HCT116 (cell line): ENCODE results near the gene DCTN5. TPM values are rescaled to one million over a fixed set of nuclear protein-coding genes. Genes with fewer than 3 reads are reported as not detected.

Experiments used
- ATAC-seq: fragments of 200-7000 bp; cut with Tn5 transposase; 2 replicates; pipeline ENCODE4 v1.9.1; 2020; ENCODE audit warnings: mild to moderate bottlenecking, moderate library complexity
- BruUV-seq: library from RNA; stranded (reverse); fragments of 400-500 nt; replicated peaks from 2 replicates; lab custom pipeline; 2021; lab: Mats Ljungman, UMichigan
- CTCF ChIA-PET: fragments of 300-600 bp; sonication (Branson Sonifier 250); formaldehyde crosslinking; loops from one replicate; lab custom pipeline; 2021; ENCODE audit warnings: antibody characterized with exemption; lab: Charles Lee
- POLR2A ChIA-PET: fragments of 300-600, 350-600 bp; sonication (Branson Sonifier 250); formaldehyde crosslinking; loops from one replicate; lab custom pipeline; 2021; ENCODE audit warnings: antibody characterized with exemption; lab: Charles Lee
- RAD21 ChIA-PET, 2 experiments: fragments of 300-600 bp; sonication (Branson Sonifier 250); formaldehyde crosslinking; loops; one replicate each; lab custom pipeline; 2023; ENCODE audit warnings: low total read pairs in 2 of 2; ENCODE audit not compliant: uncharacterized antibody in 2 of 2, unreplicated experiment in 2 of 2, low non-redundant PET in 1 of 2; lab: Charles Lee
- DNase-seq: peaks from one replicate; pipeline ENCODE4 v3.0.0-alpha.2; 2010; ENCODE audit warnings: low read depth, low spot score
- H2AFZ ChIP-seq: fragments of 200-600 bp; shearing (Covaris generic), sonication (generic); 2 replicates; pipeline ENCODE4 v1.6.1; 2017; ENCODE audit warnings: low read depth, mixed run types, mixed read lengths, antibody characterized with exemption, low read length; ENCODE audit not compliant: poor library complexity, severe bottlenecking
- H3K27ac ChIP-seq: 2 replicates; pipeline ENCODE4 v1.5.1; 2012; ENCODE audit warnings: low read depth, low read length
- H3K27me3 ChIP-seq: fragments of 200-600 bp; sonication (generic); 2 replicates; pipeline ENCODE4 v1.6.1; 2016; ENCODE audit warnings: mixed run types, low read length, mixed read lengths; ENCODE audit not compliant: insufficient read depth
- H3K36me3 ChIP-seq, 2 experiments: fragments of 200-500 bp in 1 of 2; fragments of 200-600 bp in 1 of 2; sonication (Bioruptor generic) in 1 of 2; sonication (generic) in 1 of 2; 2 replicates each; pipeline versions ENCODE4 v1.5.1 to v1.6.1; 2014 to 2016; ENCODE audit warnings: low read length in 2 of 2, inconsistent platforms in 1 of 2, mixed read lengths in 1 of 2, mixed run types in 1 of 2; ENCODE audit not compliant: insufficient read depth in 2 of 2, control insufficient read depth in 1 of 2
- H3K4me1 ChIP-seq, 2 experiments: fragments of 200-600 bp in 1 of 2; sonication (generic) in 1 of 2; 2 replicates each; pipeline versions ENCODE4 v1.5.1 to v1.6.1; 2012 to 2017; ENCODE audit warnings: low read length in 2 of 2, inconsistent platforms in 1 of 2, mild to moderate bottlenecking in 1 of 2, mixed read lengths in 1 of 2, mixed run types in 1 of 2, moderate library complexity in 1 of 2; ENCODE audit not compliant: insufficient read depth in 2 of 2, control insufficient read depth in 1 of 2
- H3K4me2 ChIP-seq: fragments of 200-600 bp; sonication (generic); 2 replicates; pipeline ENCODE4 v1.6.1; 2017; ENCODE audit warnings: mixed run types, low read length, mixed read lengths
- H3K4me3 ChIP-seq, 2 experiments: fragments of 200-600 bp in 1 of 2; sonication (generic) in 1 of 2; replicated peaks in 1 of 2; 2 replicates each; pipeline ENCODE4 v1.5.1; 2011 to 2016; ENCODE audit warnings: low read length in 2 of 2, control low read depth in 1 of 2, low read depth in 1 of 2, mild to moderate bottlenecking in 1 of 2, mixed read lengths in 1 of 2, mixed run types in 1 of 2
- H3K79me2 ChIP-seq: fragments of 200-600 bp; sonication (generic); 2 replicates; pipeline ENCODE4 v1.6.1; 2017; ENCODE audit warnings: mild to moderate bottlenecking, mixed run types, low read length, moderate library complexity, mixed read lengths; ENCODE audit not compliant: insufficient read depth
- H3K9ac ChIP-seq: fragments of 200-600 bp; sonication (generic); 2 replicates; pipeline ENCODE4 v1.6.1; 2016; ENCODE audit warnings: low read length, mixed read lengths
- H3K9me2 ChIP-seq: fragments of 200-600 bp; sonication (generic), shearing (Covaris generic); 2 replicates; pipeline ENCODE4 v1.6.1; 2017; ENCODE audit warnings: mixed run types, mild to moderate bottlenecking, moderate library complexity; ENCODE audit not compliant: insufficient read depth
- H3K9me3 ChIP-seq, 2 experiments: fragments of 200-500 bp in 1 of 2; fragments of 200-600 bp in 1 of 2; sonication (Bioruptor generic) in 1 of 2; sonication (generic) in 1 of 2; 2 replicates each; pipeline ENCODE4 v1.6.1; 2014 to 2017; ENCODE audit warnings: low read length in 2 of 2, mixed read lengths in 2 of 2, inconsistent platforms in 1 of 2, low read depth in 1 of 2, mild to moderate bottlenecking in 1 of 2, mixed run types in 1 of 2, moderate library complexity in 1 of 2; ENCODE audit not compliant: control insufficient read depth in 1 of 2, insufficient read depth in 1 of 2
- H4K20me1 ChIP-seq: fragments of 200-600 bp; sonication (generic), shearing (Covaris generic); 2 replicates; pipeline ENCODE4 v1.6.1; 2017; ENCODE audit warnings: mixed run types, mild to moderate bottlenecking, moderate library complexity; ENCODE audit not compliant: insufficient read depth
- CBX3 ChIP-seq: IDR thresholded peaks from 2 replicates; pipeline ENCODE4 v1.6.1; 2012; ENCODE audit warnings: low read depth
- CEBPB ChIP-seq: IDR thresholded peaks from 2 replicates; pipeline ENCODE4 v1.6.1; 2012; ENCODE audit warnings: low read depth
- EGR1 ChIP-seq: IDR thresholded peaks from 2 replicates; pipeline ENCODE4 v1.6.1; 2012; ENCODE audit warnings: low read depth
- ELF1 ChIP-seq: IDR thresholded peaks from 2 replicates; pipeline ENCODE4 v1.6.1; 2012; ENCODE audit warnings: low read depth, borderline replicate concordance
- FOSL1 ChIP-seq: IDR thresholded peaks from 2 replicates; pipeline ENCODE4 v1.6.1; 2012; ENCODE audit warnings: low read depth
- JUND ChIP-seq: IDR thresholded peaks from 2 replicates; pipeline ENCODE4 v1.6.1; 2012
- MAX ChIP-seq: IDR thresholded peaks from 2 replicates; pipeline ENCODE4 v1.6.1; 2012
- POLR2A ChIP-seq: IDR thresholded peaks from 2 replicates; pipeline ENCODE4 v1.7.0; 2011; ENCODE audit warnings: borderline replicate concordance; ENCODE audit not compliant: insufficient read depth, insufficient read length; ENCODE audit errors: extremely low read depth
- POLR2AphosphoS5 ChIP-seq: IDR thresholded peaks from 2 replicates; pipeline ENCODE4 v1.6.1; 2011; ENCODE audit warnings: mild to moderate bottlenecking, low read depth, low read length, moderate library complexity
- RAD21 ChIP-seq: IDR thresholded peaks from 2 replicates; pipeline ENCODE4 v1.6.1; 2012; ENCODE audit warnings: low read depth, mild to moderate bottlenecking
- TCF7L2 ChIP-seq: IDR thresholded peaks from 2 replicates; pipeline ENCODE4 v1.7.0; 2011; ENCODE audit warnings: borderline replicate concordance, inconsistent platforms; ENCODE audit not compliant: insufficient read depth, insufficient read length; ENCODE audit errors: extremely low read depth
- YY1 ChIP-seq: IDR thresholded peaks from 2 replicates; pipeline ENCODE4 v1.6.1; 2011; ENCODE audit warnings: low read length, low read depth, moderate library complexity, mild to moderate bottlenecking; ENCODE audit not compliant: insufficient replicate concordance; ENCODE audit errors: extremely low read depth
- ZBTB33 ChIP-seq: IDR thresholded peaks from 2 replicates; pipeline ENCODE4 v1.6.1; 2011; ENCODE audit warnings: mild to moderate bottlenecking, low read length, moderate library complexity; ENCODE audit not compliant: insufficient replicate concordance; ENCODE audit errors: extremely low read depth
- ZFX ChIP-seq: fragments of 450-650 bp; IDR thresholded peaks from 2 replicates; pipeline ENCODE4 v1.6.1; 2017
- ZNF274 ChIP-seq: fragments of 200-500 bp; sonication (Bioruptor generic); IDR thresholded peaks from 2 replicates; pipeline ENCODE4 v1.6.1; 2014; ENCODE audit warnings: mild to moderate bottlenecking, low read depth, low read length, inconsistent platforms
- intact Hi-C: fragments of 100-400 bp; cut with micrococcal nuclease; formaldehyde crosslinking; loops from 2 replicates; pipeline ENCODE4 v1.10.0; 2022
- total RNA-seq: library from RNA; stranded (reverse); gene quantifications from one replicate; pipeline ENCODE4 v1.2.1, GENCODE V29; 2021; ENCODE audit not compliant: unreplicated experiment
- TF ChIP-seq, protein P1 (sequence below), 3 experiments: fragments of 200-600 bp in 1 of 3; sonication (generic) in 1 of 3; IDR thresholded peaks in 2 of 3; conservative IDR thresholded peaks in 1 of 3; 2 replicates each; pipeline ENCODE4 v1.5.1; 2012 to 2017; ENCODE audit warnings: low read depth in 2 of 3, low read length in 2 of 3, antibody characterized with exemption in 1 of 3, borderline replicate concordance in 1 of 3, control low read depth in 1 of 3, mild to moderate bottlenecking in 1 of 3, mixed read lengths in 1 of 3, mixed run types in 1 of 3, moderate library complexity in 1 of 3; ENCODE audit not compliant: insufficient read depth in 1 of 3

The DCTN5 gene
- total RNA-seq, 1 experiment from 2014 or later = 42.9 TPM

DNA sequence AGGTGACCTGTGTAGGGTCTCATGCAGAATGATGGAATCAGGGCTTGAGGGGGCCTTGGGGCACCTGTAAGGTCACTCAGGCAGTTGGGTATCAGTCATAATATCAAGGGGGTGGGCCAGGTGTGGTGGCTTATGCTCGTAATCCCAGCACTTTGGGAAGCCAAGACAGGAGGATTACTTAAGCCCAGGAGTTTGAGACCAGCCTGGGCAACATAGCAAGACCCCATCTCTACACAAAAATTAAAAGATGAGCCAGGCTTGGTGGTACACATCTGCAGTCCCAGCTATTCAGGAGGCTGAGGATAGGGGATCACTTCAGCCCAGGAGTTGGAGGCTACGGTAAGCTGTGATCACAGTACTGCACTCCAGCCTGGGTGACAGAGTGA is 64.2 kb downstream of the DCTN5 start:
- peaks cover 2 to 4% of the 10 kb centered on the region in 2 experiments; a peak in 3 of 4 replicates for H3K4me1 ChIP-seq
- no peaks in the 10 kb centered on the region for H3K36me3 ChIP-seq
- DNase-seq (no peak), ATAC-seq (no peak)
- POLR2A ChIA-PET = no interaction called here
- H4K20me1 ChIP-seq = no peaks in the 10 kb centered on the region
- peaks cover 3 to 9% of the 10 kb centered on the region in 2 experiments; a peak in 2 of 4 replicates for H3K9me3 ChIP-seq
- TF ChIP-seq MAX (no peak), FOSL1 (no peak), ZNF274 (no peak), ZFX (no peak), JUND (no peak), TCF7L2 (no peak), ZBTB33 (no peak), CEBPB (no peak), ELF1 (no peak), RAD21 (no peak), POLR2A (no peak), YY1 (no peak), CBX3 (no peak), POLR2AphosphoS5 (no peak), EGR1 (no peak)
- TF ChIP-seq, protein P1, sequence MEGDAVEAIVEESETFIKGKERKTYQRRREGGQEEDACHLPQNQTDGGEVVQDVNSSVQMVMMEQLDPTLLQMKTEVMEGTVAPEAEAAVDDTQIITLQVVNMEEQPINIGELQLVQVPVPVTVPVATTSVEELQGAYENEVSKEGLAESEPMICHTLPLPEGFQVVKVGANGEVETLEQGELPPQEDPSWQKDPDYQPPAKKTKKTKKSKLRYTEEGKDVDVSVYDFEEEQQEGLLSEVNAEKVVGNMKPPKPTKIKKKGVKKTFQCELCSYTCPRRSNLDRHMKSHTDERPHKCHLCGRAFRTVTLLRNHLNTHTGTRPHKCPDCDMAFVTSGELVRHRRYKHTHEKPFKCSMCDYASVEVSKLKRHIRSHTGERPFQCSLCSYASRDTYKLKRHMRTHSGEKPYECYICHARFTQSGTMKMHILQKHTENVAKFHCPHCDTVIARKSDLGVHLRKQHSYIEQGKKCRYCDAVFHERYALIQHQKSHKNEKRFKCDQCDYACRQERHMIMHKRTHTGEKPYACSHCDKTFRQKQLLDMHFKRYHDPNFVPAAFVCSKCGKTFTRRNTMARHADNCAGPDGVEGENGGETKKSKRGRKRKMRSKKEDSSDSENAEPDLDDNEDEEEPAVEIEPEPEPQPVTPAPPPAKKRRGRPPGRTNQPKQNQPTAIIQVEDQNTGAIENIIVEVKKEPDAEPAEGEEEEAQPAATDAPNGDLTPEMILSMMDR (IDR thresholded peaks at IDR 0.05 in 2 of 3, conservative IDR thresholded peaks at IDR 0.05 in 1 of 3; ENCODE audit: borderline replicate concordance in 1 of 3, insufficient read depth in 1 of 3, low read depth in 2 of 3, low read length in 2 of 3) = no peak
- CTCF ChIA-PET = no interaction called here
- intact Hi-C loops = no loop called here
- no TSS peak for BruUV-seq
- RAD21 ChIA-PET = no interaction called here
- H3K9ac ChIP-seq = no peak overlapping the region
- H3K9me2 ChIP-seq = no peaks in the 10 kb centered on the region
- H3K4me3 ChIP-seq = no peak overlapping the region
- H3K27me3 ChIP-seq = no peaks in the 10 kb centered on the region
- no peak overlapping the region for H2AFZ ChIP-seq
- H3K27ac ChIP-seq = no peak overlapping the region
- no peaks in the 10 kb centered on the region for H3K79me2 ChIP-seq
- H3K4me2 ChIP-seq = no peak overlapping the region
